ENCODE measurements around the gene PRM2.
A peak's percentile ranks its signal among the peaks of the same experiment; 100 is the strongest.

The PRM2 gene

GRCh38 chr16:11245988-11246387 is 30.3 kb downstream of the PRM2 start:
- no peak for DNase-seq

GRCh38 chr16:11245222-11245737 is 31.0 kb downstream of the PRM2 start:
- no peak for DNase-seq

DNA sequence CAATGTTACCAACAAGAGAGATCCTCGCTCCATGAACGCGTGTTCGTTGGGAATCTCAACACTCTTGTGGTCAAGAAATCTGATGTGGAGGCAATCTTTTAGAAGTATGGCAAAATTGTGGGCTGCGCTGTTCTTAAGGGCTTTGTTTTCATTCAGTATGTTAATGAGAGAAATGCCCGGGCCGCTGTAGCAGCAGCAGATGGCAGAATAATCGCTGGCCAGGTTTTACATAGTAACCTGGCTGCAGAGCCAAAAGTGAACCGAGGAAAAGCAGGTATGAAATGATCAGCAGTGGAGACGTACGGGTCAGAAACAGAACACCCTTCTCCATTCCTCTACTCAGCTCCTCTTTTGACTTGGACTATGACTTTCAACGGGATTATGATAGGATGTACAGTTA is 33.6 kb downstream of the PRM2 start:
- no peak for DNase-seq

GRCh38 chr16:11241480-11242204 is 34.6 kb downstream of the PRM2 start:
- no peak for DNase-seq

DNA sequence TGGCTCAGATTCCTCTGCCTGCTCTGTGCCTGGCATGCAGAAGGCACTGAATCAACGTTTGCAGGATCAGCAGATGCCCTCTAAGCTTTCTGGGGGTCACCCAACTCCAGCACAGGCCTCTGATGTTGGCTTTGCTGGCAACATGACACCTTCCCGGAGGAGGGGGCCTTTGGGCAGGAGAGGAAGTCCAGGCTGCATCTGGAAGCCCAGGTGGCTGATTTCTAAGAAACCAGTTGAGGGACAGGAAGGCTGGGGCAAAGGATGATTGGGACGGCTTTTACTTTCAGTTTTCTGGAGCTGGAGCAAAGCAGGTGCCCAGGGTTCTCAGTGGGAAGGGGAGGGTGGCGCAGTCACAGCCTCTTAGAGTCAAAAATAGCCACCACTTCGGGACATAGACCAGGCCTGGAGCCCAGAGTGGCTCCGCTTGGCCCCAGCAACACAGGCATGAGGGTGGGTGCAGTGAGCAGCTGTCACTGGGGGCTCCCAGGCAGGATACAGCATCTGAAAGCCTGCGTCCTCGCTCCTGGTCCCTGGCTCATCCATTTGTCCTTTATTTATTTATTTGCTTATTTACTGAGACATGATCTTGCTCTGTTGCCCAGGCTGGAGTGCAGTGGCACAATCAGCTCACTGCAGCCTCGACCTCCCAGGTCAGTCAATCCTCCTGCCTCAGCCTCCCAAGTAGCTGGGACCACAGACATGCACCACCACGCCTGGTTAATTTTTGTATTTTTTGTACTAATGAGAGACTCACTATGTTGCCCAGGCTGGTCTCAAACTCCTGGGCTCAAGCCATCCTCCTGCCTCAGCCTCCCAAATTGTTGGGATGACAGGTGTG is 35.4 kb downstream of the PRM2 start:
- DNase-seq = no peak

DNA sequence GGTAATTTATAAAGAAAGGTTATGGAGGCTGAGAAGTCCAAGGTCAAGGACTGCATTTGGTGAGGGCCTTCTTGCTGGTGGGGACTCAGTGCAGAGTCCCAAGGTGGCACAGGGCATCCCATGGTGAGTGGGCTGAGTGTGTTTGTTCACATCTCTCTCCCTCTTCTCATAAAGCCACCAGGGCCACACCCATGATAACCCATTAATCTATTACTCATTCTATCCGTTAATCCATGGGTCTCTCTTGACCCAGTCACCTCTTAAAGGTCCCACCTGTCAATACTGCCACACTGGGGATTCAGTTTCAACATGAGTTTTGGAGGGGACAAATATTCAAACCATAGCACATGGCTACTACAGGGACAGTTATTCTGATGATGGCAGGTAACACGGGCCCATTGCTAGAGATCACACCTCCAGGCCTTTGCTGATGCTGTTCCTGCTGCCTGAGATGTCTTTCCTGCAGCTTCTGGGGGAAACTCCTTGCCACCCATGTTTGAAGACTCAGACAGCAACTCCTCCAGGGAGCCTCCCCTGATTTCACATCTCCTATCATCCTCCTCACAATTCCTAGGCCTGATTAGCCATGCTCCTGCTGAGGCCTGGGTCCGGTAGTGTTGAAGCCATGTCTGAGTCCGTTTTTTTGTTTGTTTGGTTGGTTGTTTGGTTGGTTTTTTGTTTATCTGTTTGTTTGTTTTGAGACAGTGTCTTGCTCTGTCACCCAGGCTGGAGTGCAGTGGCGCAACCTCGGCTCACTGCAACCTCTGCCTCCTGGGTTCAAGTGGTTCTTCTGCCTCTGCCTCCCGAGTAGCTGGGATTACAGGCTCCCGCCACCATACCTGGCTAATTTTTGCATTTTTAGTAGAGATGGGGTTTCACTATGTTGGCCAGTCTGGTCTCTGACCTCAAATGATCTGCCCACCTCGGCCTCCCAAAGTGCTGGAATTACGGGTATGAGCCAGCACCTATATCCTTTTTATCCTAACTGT is 36.3 kb downstream of the PRM2 start:
- no peak for DNase-seq

DNA sequence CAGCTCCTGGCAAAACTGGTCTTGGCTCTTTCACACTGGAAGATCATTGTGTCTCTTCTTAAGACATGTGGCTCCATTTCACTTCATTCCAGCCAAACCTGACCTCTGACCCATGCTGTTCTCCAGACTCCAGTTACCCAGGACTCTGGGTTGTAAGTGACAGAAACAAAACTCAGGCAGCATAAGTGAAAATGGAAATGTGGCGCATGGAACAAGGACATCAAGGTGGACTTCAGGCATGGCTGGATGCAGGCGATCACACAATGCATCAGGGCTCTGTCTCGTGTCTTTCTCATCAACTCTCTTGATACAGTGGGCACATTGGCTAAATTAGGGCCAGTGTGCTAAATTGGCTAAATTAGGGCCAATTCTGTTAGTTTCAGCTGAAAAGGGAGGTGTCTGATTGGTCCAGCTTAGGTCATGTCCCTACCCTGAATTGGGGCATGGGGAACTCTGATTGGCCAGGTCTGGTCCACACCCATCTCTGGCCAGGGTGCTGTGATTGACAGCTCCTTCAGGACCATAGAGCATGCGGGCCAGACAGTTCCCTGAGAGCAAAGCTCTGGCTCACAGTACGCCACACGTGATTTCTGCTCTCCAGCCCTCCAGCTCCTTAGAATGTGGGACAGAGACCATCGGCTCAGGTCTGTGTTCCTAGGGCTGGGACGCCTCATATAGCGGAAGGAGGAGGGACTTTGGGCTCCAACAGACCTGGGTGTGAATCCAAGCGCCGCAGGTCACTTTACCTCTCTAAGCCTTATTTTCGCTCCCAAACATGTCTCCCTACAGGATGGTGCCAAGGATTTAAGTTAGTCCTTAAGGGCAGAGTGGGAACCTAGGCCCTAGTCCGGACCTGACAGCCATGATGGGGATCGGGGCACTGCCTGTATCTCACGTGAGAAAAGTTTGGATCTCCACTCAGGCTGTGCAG is 37.7 kb downstream of the PRM2 start:
- no peak for DNase-seq

- DNase-seq = no peak
Measured at GRCh38 chr16:11236461-11237254, 39.6 kb downstream of the PRM2 start.

- no peak for DNase-seq
Measured at GRCh38 chr16:11235703-11235991, 40.6 kb downstream of the PRM2 start.

- no peak for DNase-seq
Measured at GRCh38 chr16:11234884-11235702, 41.2 kb downstream of the PRM2 start.

DNA sequence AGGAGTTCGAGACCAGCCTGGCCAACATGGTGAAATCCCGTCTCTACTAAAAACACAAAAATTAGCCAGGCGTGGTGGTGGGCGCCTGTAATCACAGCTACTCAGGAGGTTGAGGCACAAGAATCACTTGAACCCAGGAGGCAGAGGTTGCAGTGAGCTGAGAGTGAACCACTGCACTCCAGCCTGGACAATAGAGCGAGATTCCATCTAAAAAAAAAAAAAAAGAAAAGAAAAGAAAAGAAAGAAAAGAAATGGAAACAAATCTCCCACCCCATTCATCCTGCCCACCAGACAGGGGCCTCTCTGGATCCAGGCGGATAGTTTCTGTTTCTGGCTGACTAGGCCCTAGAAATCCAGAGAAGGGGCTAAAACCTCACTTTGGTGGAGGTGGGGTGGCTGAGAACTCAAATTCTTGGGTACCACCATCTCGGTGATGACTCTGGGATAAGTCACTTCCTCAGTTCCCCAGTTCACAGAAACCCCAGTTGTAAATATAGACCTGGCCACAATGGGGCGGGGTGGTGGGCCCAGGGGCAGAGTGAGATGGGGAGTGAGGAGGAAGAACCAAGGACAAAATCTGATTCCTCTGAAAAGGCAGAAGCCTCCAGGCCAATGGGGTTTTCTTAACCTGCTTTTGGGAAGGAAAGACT is 42.4 kb downstream of the PRM2 start:
- peak in 2 of 4 experiments; percentile 13 to 21 for DNase-seq

DNA sequence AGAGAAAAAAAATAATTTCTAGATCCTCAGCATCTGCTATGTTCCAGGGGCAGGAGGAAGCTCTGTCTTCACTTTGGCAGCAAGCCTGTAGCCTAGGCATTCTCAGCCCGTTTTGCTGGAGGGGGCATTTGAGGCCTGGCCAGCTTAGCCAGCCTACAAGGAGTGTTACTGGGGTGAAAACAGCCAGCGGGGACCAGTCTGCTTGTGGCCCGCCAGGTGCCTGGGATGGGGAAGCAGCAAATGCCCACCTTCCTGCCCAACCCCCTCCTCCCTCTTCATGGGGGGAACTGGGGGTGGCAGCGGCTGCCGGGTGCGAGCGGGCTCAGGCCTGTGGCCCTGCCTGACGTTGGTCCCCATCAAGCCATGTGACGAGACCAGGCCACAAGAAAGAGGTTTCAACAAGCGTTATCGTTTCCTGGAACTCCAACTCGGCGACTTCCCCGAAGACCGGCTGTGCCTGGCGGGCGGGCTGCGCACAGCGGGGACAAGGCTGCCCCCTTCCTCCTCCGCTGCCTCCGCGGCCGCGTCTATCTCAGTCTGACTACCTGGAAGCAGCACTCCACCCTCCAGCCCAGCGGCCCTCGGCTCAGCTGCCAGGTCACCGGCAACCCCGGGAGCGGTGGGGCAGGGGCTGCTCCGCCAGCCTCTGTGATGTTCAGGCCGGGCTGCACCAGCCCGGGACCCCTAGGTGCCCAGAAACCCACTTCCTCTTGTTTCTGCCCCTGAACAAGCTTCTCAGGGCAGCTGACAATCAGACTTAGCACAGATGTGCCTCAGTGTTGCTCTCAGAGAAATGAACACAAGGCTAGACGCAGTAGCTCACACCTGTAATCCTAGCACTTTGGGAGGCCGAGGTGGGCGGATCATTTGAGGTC is 43.2 kb downstream of the PRM2 start:
- DNase-seq = peak; percentile 41 to 80 (median 59)

DNA sequence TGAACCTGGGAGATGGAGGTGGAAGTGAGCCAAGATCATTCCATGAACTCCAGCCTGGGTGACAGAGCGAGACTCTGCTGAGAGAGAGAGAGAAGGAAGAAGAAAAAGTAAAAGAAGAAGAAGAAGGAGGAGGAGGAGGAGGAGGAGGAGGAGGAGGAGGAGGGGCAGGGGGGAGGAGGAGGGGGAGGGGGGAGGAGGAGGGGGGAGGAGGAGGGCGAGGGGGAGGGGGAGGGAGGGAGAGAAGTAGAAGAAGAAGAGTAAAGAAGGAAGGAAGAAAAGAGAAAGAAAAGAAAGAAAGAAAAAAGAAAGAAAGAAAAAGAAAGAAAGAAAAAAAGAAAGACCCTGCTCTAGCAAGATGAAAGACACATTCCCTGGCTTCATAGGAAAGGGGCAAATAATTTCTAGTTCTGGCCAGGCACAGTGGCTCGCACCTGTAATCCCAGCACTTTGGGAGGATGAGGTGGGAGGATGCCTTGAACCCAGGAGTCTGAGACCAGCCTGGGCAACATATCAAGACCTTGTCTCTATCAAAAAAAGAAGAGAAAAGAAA is 43.9 kb downstream of the PRM2 start:
- DNase-seq = no peak

- DNase-seq = no peak
Measured at GRCh38 chr16:11231367-11231970, 44.8 kb downstream of the PRM2 start.

GRCh38 chr16:11229906-11230305 is 46.4 kb downstream of the PRM2 start:
- DNase-seq = no peak

GRCh38 chr16:11229432-11229831 is 46.8 kb downstream of the PRM2 start:
- no peak for DNase-seq

GRCh38 chr16:11225677-11226549 is 50.4 kb downstream of the PRM2 start:
- DNase-seq = no peak

All from activated naive CD4-positive, alpha-beta T cell (primary cell).